ENCODE results near the gene VGLL2. TPM values are rescaled to one million over a fixed set of nuclear protein-coding genes. Genes with fewer than 3 reads are reported as not detected.

VGLL2 gene
- total RNA-seq, 4 donors from 2014 or later = not detected

DNA sequence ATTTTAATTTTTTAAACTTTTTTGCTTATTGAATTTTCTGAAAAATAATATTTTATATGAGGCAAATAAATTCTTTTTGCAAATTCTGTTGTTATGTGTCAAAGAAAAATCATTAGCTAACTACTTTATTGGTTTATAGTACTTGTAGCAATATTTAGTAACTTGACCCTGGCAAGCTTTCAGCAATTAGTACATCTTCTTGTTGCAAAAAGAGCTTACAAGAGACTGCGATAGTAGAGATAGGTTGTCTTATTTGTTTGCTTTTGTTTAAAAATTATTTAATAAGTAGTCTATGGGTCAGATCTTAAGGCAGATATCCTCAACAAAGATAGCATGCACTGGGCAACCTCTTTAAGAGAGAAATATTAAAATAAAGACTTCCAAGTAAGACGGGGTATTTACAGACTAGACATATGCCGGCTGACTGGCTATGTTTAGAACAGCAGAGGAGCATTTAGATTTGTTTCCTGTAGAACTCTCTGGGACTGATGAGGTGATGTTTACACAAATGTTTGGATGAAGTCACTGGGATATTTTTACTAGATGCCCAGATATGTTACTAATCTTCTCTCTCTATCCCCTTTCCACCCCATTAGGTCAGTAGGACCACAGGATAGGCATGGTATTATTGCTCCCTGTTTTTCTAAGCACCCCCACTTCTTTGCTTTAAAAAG, 25.0 kb downstream of the VGLL2 start:
- Histone ChIP-seq H3K4me1 (no peaks in the 10 kb centered on the region), H3K36me3 (no peaks in the 10 kb centered on the region), H3K9me3 (no peaks in the 10 kb centered on the region), H3K4me3 (no peak overlapping the region), H3K27me3 (peaks cover 0 to 16% (median 0%) of the 10 kb centered on the region in 4 donors), H3K27ac (replicated peaks in 1 of 4) (no peak overlapping the region)
- intact Hi-C loops (cut with DNase I) = no loop called here
- no peak for TF ChIP-seq CTCF (IDR thresholded peaks at IDR 0.05)
- no peak for TF ChIP-seq POLR2AphosphoS5 (IDR thresholded peaks at IDR 0.05)
- TF ChIP-seq EP300 (IDR thresholded peaks at IDR 0.05) = no peak
- no peak for TF ChIP-seq POLR2A (IDR thresholded peaks at IDR 0.05; ENCODE audit: low read depth)
- no peak for DNase-seq (ENCODE audit: extremely low spot score)
- 32% methylated on average over 3 of the region's 3 CpGs for WGBS

GRCh38 chr6:117298941-117299340, 33.6 kb downstream of the VGLL2 start:
- DNase-seq (ENCODE audit: extremely low spot score) = no peak
- no peak overlapping the region for H3K4me3 ChIP-seq
- no peaks in the 10 kb centered on the region for H3K27me3 ChIP-seq
- no peaks in the 10 kb centered on the region for H3K36me3 ChIP-seq
- WGBS = 92% methylated on average over 3 of the region's 3 CpGs
- TF ChIP-seq POLR2AphosphoS5 (IDR thresholded peaks at IDR 0.05) = no peak
- no peak for TF ChIP-seq EP300 (IDR thresholded peaks at IDR 0.05)
- TF ChIP-seq CTCF (IDR thresholded peaks at IDR 0.05) = no peak
- no peak for TF ChIP-seq POLR2A (IDR thresholded peaks at IDR 0.05; ENCODE audit: low read depth)
- intact Hi-C loops (cut with DNase I) = no loop called here
- H3K4me1 ChIP-seq = no peaks in the 10 kb centered on the region
- no peaks in the 10 kb centered on the region for H3K9me3 ChIP-seq
- no peak overlapping the region for H3K27ac ChIP-seq (replicated peaks in 1 of 4)

- 76% methylated on average over 3 of the region's 3 CpGs for WGBS
- Histone ChIP-seq H3K36me3 (no peaks in the 10 kb centered on the region), H3K4me1 (no peaks in the 10 kb centered on the region), H3K27ac (replicated peaks in 1 of 4) (no peak overlapping the region), H3K4me3 (no peak overlapping the region), H3K27me3 (no peaks in the 10 kb centered on the region), H3K9me3 (no peaks in the 10 kb centered on the region)
- TF ChIP-seq POLR2A (IDR thresholded peaks at IDR 0.05; ENCODE audit: low read depth) (no peak), CTCF (IDR thresholded peaks at IDR 0.05) (no peak), EP300 (IDR thresholded peaks at IDR 0.05) (no peak), POLR2AphosphoS5 (IDR thresholded peaks at IDR 0.05) (no peak)
- DNase-seq (ENCODE audit: extremely low spot score) = no peak
- intact Hi-C loops (cut with DNase I) = no loop called here
Observed at GRCh38 chr6:117303323-117303722, 38.0 kb downstream of the VGLL2 start.

DNA sequence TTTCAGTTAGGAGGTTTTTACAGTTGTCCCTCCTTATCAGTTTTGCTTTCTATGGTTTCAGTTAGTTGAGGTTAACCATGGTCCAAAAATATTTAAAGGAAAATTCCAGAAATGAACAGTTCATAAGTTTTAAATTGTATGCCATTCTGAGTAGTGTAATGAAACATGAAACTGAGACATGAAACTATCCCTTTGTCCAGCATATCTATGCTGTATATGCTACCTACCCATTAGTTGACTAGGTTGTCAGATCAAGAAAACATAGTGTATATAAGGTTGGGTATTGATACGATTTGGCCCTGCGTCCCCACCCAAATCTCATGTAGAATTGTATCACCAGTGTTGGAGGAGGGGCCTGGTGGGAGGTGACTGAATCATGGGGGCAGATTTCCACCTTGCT, 39.1 kb downstream of the VGLL2 start:
- no peak for DNase-seq (ENCODE audit: extremely low spot score)
- TF ChIP-seq EP300 (IDR thresholded peaks at IDR 0.05) (no peak), POLR2AphosphoS5 (IDR thresholded peaks at IDR 0.05) (no peak), CTCF (IDR thresholded peaks at IDR 0.05) (no peak), POLR2A (IDR thresholded peaks at IDR 0.05; ENCODE audit: low read depth) (no peak)
- Histone ChIP-seq H3K27me3 (no peaks in the 10 kb centered on the region), H3K4me3 (no peak overlapping the region), H3K4me1 (no peaks in the 10 kb centered on the region), H3K36me3 (no peaks in the 10 kb centered on the region), H3K9me3 (no peaks in the 10 kb centered on the region), H3K27ac (replicated peaks in 1 of 4) (no peak overlapping the region)
- WGBS = 95% methylated on average over 2 of the region's 2 CpGs
- intact Hi-C loops (cut with DNase I) = no loop called here
